BE2C (cell line): ENCODE data around the gene PNPT1.

Experiments used
- DNase-seq: peaks from one replicate; pipeline ENCODE4 v3.0.0-alpha.2; 2020
- H3K27me3 ChIP-seq: fragments of 250-450 bp; sonication (Bioruptor Pico); 2 replicates; pipeline ENCODE4 v1.5.1; 2020; ENCODE audit warnings: mild to moderate bottlenecking
- H3K36me3 ChIP-seq: fragments of 250-450 bp; sonication (Bioruptor Pico); 2 replicates; pipeline ENCODE4 v1.5.1; 2020; ENCODE audit warnings: mild to moderate bottlenecking
- H3K4me1 ChIP-seq: fragments of 250-450 bp; sonication (Bioruptor Pico); 2 replicates; pipeline ENCODE4 v1.5.1; 2020
- H3K4me3 ChIP-seq: 2 replicates; pipeline ENCODE4 v1.5.1; 2011; ENCODE audit warnings: low read depth, low read length
- H3K9me3 ChIP-seq: fragments of 250-450 bp; sonication (Bioruptor Pico); 2 replicates; pipeline ENCODE4 v1.5.1; 2020
- TF ChIP-seq, protein P1 (sequence below): IDR thresholded peaks from 2 replicates; pipeline ENCODE4 v1.5.1; 2012; ENCODE audit warnings: mild to moderate bottlenecking, low read depth, low read length

PNPT1 gene

DNA sequence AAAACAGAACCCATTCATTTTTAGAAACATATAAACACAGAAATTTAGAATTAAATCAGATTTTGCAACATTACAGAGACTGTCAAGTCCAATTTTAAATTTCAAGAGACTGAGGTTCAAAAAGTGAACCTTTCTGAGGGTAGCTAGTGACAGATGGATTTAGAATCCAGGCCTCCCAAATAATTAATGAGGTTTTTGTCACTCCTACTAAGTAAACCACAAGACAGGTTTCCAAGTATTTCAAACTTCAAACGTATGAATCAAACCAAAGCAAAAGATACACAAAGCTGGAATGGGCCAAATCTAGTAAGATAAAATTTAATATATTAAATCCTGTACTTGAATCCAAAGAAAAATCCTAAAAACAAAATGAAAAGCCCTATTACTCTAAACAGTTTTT, 101.5 kb downstream of the PNPT1 start:
- TF ChIP-seq, protein P1, sequence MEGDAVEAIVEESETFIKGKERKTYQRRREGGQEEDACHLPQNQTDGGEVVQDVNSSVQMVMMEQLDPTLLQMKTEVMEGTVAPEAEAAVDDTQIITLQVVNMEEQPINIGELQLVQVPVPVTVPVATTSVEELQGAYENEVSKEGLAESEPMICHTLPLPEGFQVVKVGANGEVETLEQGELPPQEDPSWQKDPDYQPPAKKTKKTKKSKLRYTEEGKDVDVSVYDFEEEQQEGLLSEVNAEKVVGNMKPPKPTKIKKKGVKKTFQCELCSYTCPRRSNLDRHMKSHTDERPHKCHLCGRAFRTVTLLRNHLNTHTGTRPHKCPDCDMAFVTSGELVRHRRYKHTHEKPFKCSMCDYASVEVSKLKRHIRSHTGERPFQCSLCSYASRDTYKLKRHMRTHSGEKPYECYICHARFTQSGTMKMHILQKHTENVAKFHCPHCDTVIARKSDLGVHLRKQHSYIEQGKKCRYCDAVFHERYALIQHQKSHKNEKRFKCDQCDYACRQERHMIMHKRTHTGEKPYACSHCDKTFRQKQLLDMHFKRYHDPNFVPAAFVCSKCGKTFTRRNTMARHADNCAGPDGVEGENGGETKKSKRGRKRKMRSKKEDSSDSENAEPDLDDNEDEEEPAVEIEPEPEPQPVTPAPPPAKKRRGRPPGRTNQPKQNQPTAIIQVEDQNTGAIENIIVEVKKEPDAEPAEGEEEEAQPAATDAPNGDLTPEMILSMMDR: no peak

DNA sequence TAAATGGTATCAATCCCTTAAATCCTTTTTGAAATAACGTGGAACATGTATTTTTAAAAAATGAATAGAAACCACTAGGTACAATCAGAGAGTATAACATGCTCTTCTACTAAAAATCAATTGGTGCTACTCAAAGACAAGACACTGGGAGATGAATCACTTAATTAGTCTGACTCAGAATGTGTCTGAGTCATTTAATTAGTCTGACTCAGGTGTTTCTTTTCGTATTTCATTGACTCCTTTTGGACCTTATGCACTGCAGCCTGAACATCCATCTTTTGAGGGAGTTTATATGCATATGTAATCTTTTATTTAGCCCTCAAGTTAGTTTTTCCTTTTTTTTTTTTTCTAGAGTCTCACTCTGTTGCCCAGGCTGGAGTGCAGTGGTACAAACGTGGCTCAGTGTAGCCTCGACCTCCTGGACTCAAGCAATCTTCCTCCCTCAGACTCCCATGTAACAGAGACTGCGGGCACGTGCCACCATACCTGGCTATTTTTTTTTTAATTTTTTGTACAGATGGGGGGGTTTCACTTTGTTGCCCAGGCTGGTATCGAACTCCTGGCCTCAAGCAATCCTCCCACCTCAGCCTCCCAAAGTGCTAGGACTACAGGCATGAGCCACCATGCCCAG, 102.7 kb downstream of the PNPT1 start:
- TF ChIP-seq, protein P1: no peak
- Histone ChIP-seq H3K4me1 (no peaks in the 10 kb centered on the region), H3K27me3 (no peaks in the 10 kb centered on the region), H3K36me3 (peaks cover 3% of the 10 kb centered on the region; the same call in 1 of the 2 replicates), H3K9me3 (no peaks in the 10 kb centered on the region), H3K4me3 (no peak overlapping the region)
- no peak for DNase-seq

More for the DNA sequence above, 101.5 kb downstream of the PNPT1 start:
- no peak for DNase-seq
- no peak overlapping the region for H3K4me3 ChIP-seq
- peaks cover 3% of the 10 kb centered on the region; the same call in 1 of the 2 replicates for H3K36me3 ChIP-seq
- no peaks in the 10 kb centered on the region for H3K4me1 ChIP-seq
- H3K9me3 ChIP-seq: no peaks in the 10 kb centered on the region
- no peaks in the 10 kb centered on the region for H3K27me3 ChIP-seq

DNA sequence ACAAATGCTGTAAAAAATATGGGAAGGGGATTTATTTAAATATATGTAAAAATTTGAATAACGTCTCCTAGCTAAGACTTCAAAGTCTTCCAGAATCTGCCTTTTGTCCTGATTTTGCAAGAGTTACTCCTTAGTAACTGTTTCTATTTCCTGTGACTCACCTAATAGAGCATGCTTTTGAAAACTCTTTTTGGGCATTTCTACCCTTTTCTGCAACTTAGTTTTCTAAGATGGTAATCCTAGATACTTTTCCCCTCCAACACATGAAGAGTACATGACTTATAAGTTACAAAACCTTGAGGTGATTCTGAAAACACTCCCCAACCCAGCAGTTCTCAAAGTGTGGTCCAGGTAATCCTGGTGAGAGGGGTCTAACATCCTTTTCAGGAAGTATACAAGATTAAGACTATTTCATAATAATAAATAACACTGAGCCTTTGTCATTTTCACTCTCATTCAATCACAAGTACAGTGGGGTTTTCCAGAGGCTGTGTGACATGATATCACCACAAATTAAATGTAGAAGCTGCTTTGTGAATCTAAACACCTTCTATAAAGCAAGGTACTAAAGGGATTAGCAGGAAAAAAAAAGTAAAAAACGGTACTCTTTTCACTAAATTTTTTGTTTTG, 108.1 kb downstream of the PNPT1 start:
- no peak for DNase-seq
- H3K36me3 ChIP-seq: peaks cover 3% of the 10 kb centered on the region
- H3K27me3 ChIP-seq: no peaks in the 10 kb centered on the region
- TF ChIP-seq, protein P1: no peak
- no peaks in the 10 kb centered on the region for H3K4me1 ChIP-seq
- H3K4me3 ChIP-seq: no peak overlapping the region
- H3K9me3 ChIP-seq: no peaks in the 10 kb centered on the region
